Fibroblast of skin of abdomen (primary cell): Measurements from ENCODE around the gene EHD4.
A peak's percentile ranks its signal among the peaks of the same experiment; 100 is the strongest.

Source experiments
- DNase-seq: peaks from one replicate; pipeline ENCODE4 v3.0.0-alpha.2; 2013

Gene EHD4

GRCh38 chr15:41877631-41878354 is 94.6 kb downstream of the EHD4 start:
- no peak for DNase-seq

GRCh38 chr15:41876689-41877088 is 95.7 kb downstream of the EHD4 start:
- DNase-seq, result no peak

- DNase-seq, result no peak
Measured at GRCh38 chr15:41876007-41876406, 96.3 kb downstream of the EHD4 start.

DNA sequence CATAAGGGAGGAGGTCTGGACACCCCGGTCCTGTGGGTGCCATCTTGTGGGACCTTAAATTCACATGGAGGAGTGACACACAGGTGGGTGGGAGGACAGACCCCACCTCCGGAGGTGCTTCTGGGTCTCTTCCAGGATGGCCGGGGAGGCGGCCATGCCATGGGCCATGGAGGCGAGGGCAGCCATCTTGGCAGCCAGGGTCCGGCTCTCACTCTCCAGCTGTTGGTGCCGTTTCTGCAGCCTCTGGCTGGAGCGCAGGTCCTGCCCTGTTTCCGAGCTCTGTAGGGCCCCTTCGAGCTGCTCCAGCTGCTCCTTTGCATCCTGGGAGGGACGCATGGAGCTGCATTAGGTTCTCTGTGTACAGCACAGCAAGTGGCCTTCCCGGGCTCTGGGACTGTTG is 97.6 kb downstream of the EHD4 start:
- no peak for DNase-seq

DNA sequence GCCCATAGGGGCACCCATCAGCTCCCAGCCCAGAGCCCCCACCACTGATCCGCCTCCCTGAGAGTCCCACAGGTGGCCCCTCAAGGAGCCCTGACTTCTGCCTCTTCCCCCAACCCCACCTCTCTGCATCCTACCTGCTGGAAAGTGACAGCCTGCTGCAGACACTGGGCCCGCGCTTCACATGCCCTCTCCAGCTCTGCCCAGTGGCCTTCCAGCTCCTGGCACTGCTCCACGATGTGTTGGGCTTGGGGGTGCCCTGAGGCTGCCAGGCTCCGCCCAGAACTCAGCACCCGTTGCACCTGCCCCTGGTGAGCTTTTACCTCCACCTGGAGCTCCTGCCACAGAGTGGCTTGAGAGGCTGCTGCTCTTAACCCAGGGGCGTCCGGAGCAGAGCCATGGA is 98.6 kb downstream of the EHD4 start:
- DNase-seq, result no peak

GRCh38 chr15:41872166-41872747 is 100.1 kb downstream of the EHD4 start:
- no peak for DNase-seq

DNA sequence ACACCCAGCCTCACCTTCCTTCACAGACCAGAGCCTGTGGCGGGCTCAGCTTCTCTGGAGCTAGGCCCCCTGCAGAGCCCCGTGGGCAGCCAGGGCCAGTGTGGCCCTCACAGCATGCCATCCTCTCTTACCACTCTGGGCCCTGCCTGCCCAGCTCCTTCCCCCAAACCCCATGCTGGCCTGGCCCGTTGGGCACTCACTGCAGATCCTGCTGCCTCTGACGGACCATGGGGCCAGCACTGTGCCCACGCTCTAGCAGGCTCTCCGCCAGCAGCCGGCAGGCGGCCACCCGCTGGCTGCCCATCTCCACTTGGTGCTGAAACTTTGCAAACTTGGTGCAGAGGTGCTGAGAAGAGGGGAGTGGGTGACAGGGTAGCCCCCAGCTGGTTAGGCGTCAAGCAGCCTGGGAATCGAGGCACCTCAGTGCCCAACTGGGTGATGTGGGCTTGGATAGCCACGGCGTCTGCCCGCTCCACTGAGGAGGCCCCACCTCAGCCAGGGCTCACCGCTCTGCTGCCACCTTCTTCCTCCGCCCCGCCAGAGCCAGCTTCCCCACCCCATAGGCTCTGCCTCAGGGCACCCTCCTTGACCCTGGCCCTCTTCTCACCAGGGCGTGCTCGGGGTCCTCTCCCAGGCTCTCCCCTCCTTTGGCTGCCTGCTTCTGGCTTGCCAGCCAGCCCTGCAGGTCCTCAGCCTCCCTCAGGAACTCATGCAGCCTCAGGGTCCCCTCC is 101.0 kb downstream of the EHD4 start:
- DNase-seq, result no peak

DNA sequence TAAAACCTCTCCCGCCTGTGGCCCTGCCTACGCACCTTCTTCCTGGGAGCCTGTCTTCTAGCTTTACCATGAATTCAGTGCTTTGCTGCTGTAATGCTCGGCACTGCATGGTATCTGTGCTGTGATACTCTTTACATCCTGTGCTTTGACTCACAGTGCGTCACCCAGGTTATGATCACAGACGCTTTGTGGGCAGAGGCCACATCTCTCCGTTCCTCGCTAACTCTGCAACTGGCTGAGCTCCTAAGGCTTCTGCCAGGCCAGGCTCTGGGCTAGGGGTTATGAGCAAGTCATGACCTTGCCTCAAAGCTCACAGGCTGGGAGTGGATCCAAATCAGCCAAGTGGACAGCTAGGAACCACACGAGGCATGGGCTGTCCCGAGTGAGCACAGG is 101.7 kb downstream of the EHD4 start:
- DNase-seq, result peak; percentile 38

- DNase-seq, result no peak
Measured at GRCh38 chr15:41869770-41870688, 102.3 kb downstream of the EHD4 start.

GRCh38 chr15:41868321-41868720 is 104.0 kb downstream of the EHD4 start:
- DNase-seq, result no peak

DNA sequence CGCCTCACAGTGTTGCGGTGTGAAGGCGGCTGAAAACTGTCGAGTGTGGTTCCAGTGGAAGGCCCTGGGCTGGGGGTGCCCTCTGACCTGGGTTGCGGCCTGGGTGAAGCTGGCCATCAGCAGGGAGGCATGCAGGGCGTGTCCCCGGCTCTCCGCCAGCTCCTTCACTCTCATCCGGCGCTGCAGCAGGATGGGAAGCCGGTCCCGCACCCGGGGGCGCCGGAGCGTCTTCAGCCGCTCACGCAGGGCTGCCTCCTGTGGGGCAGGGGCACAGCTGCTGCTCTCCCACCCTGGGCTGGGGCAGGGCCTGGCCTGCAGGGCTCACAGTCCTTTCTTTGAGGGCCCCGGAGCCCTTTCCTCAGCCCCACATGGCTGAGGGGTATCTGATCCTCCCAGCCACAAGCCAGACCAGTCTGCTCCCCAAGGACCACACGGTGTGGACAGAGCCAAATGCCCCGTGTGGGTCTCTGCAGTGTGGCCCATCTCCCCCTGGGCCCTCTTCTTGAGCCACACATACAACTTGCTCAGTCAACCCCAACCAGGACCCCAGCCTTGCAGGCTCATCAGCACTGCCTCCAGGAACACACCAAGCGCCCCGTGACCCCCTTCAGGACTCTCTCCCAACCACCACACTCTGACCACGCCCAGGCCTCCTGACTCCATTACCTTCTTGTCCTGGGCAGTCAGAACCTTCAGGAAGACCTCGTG is 105.3 kb downstream of the EHD4 start:
- no peak for DNase-seq

GRCh38 chr15:41866263-41866703 is 106.1 kb downstream of the EHD4 start:
- DNase-seq, result no peak

DNA sequence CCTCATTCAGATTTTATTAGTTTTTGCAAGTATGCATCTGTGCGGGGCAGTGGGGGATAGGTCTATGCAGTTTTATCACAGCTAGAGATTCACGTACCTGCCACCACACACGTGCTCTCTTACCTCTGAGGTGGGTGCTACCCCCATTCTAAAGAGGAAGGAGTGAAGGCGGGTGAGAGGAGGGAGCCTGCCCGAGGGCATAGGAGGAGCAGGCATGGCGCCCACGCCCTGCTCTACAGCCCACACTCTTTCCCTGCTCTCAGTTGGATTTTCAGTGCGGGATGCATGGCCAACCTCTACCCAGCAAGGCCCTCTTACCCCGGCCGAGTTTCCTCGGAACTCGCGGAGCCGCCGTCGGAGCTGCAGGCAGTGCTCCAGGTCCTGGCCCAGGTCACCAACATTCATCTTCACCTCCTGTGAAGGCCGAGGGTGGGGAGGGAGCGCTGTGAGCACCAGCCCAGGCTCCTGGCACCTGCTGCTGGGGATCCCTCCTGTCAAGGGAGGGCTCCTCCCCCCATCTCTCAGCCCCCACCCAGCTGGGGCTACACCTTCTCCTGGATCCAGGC is 106.8 kb downstream of the EHD4 start:
- no peak for DNase-seq

DNA sequence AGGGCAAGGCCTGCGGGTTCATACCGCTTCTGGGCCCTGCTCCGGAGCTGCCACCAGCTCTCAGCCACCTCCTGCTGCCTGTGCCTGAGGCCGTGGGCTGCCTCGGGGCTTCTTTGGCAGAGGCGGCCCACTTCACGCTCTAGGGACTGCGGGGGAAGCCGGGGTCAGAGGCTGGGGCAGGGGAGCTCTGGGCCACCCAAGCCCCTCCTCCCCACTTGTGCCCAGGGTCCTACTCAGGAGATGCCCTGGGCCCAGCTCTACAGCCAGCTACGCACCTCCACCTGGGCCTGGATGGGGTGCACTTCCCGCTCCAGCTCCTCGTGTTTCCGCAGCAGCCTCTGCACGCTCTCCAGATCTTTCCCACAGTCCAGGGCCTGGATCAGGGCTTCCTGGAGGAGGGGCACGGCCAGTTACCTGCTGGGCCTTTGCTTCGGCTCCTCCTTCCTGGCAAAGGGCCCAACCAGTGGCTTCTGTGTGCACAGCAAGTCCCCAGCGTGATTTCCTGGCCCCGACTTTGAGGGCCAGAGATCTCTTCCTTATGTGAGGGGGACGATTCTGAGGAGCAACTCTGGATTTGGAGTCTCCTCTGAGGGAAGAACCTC is 109.7 kb downstream of the EHD4 start:
- no peak for DNase-seq

DNA sequence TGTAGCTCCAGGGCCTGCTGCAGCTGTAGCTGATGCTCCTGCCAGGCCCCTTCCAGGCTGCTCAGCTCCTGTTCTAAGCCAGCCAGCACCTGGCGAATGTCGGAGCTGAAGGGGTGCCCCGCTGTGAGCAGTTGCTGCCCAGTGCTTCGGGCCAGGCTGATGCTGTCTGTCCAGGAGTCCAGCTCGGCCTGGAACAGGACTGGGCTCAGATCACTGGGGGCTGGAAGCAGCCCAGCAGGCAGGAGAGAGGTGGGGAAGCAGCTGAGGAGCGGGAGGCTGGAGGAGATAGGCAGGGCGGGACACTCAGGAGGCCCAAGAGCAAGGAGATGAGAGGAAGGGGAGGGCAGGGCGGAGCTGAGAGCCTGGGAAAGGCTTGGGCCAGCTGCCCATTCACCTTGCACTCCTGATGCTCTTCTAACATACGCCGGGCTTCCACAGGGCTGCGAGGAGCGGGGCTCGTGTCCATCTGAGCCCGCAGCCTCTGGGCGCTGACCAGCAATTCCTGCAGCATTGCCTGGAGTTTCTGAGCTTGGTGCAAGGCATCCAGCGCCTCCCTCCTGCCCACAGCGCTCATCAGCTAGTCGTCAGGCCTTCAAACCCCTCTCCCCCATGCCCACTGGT is 110.5 kb downstream of the EHD4 start:
- no peak for DNase-seq

- DNase-seq, result no peak
Measured at GRCh38 chr15:41860049-41860828, 112.1 kb downstream of the EHD4 start.

- DNase-seq, result no peak
Measured at GRCh38 chr15:41858756-41859155, 113.6 kb downstream of the EHD4 start.

DNA sequence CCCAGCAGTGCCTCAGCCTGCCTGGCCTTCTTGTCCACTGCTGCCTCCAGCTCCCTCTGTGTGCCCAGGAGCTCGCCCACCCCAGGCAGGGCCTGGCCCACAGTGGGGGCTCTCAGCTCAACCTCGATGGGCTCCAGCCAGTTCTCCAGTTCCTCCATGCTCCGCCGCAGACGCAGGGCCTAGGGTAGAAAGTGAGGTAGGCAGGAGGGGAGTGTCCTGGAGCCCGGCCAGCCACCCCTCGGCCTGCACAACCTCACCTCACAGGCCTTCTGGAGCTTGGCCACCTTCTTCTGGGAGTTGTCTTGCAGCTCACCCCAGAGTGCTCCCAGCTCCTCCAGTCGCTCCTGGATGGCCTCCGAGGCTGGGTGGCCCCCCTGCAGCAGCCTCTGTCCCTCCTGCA is 115.0 kb downstream of the EHD4 start:
- no peak for DNase-seq

- DNase-seq, result no peak
Measured at GRCh38 chr15:41856716-41857115, 115.6 kb downstream of the EHD4 start.

GRCh38 chr15:41856262-41856661 is 116.1 kb downstream of the EHD4 start:
- DNase-seq, result no peak
